Prostate gland (tissue), 2 donors: Measurements from ENCODE around the gene TNNT2. TPM values are rescaled to one million over a fixed set of nuclear protein-coding genes. Genes with fewer than 3 reads are reported as not detected.

ENCODE experiments used
- DNase-seq: peaks from one replicate; pipeline ENCODE4 v3.0.0-alpha.2; 2019; ENCODE audit warnings: low spot score
- H3K27ac ChIP-seq, 2 donors: fragments of 200-600 bp; sonication (generic); 2 replicates each; pipeline ENCODE4 v1.5.1; 2017 to 2019
- H3K27me3 ChIP-seq: fragments of 200-600 bp; sonication (generic); replicated peaks from 2 replicates; pipeline ENCODE4 v1.5.1; 2019; ENCODE audit not compliant: insufficient read depth
- H3K36me3 ChIP-seq, 2 donors: fragments of 200-600 bp; sonication (generic); 1 replicate in 1 of 2; 2 replicates in 1 of 2; pipeline versions ENCODE4 v1.5.1 to v1.8.1; 2017 to 2019
- H3K4me1 ChIP-seq: fragments of 200-600 bp; sonication (generic); replicated peaks from 2 replicates; pipeline ENCODE4 v1.5.1; 2019
- H3K4me3 ChIP-seq, 2 donors: fragments of 200-600 bp; sonication (generic); 2 replicates each; pipeline ENCODE4 v1.5.1; 2017 to 2019
- H3K9me3 ChIP-seq: fragments of 200-600 bp; sonication (generic); 2 replicates; pipeline ENCODE4 v1.5.1; 2017
- POLR2A ChIP-seq: fragments of 450-650 bp; IDR thresholded peaks from one replicate; pipeline ENCODE4 v1.6.1; 2016; ENCODE audit warnings: antibody characterized with exemption, mild to moderate bottlenecking
- POLR2AphosphoS5 ChIP-seq: sonication (generic); formaldehyde crosslinking; IDR thresholded peaks from one replicate; pipeline ENCODE4 v1.6.1; 2017; ENCODE audit warnings: antibody characterized with exemption
- WGBS: methylation state at CpG from one replicate; pipeline ENCODE4 v1.1.5; 2018; 5-methylcytosine and 5-hydroxymethylcytosine counted together
- intact Hi-C: fragments of 100-400 bp; cut with DNase I; formaldehyde crosslinking; loops from one replicate; pipeline ENCODE4 v1.14.2; 2022
- total RNA-seq, 2 donors: library from RNA; depleted of rRNA; stranded (reverse); fragments of >200 nt; gene quantifications; one replicate each; pipeline ENCODE4 v1.1.0, GENCODE V29; 2016
- TF ChIP-seq, protein P1 (sequence below), 4 experiments: fragments of 200-600 bp in 2 of 4; fragments of 450-650 bp in 2 of 4; sonication (generic) in 2 of 4; IDR thresholded peaks; 1 replicate in 3 of 4; 2 replicates in 1 of 4; pipeline ENCODE4 v1.5.1; 2016 to 2019; ENCODE audit warnings: antibody characterized with exemption in 4 of 4, mild to moderate bottlenecking in 2 of 4, moderate library complexity in 2 of 4

Gene TNNT2
- total RNA-seq, 2 donors from 2014 or later = 2.2 to 3.5 TPM

DNA sequence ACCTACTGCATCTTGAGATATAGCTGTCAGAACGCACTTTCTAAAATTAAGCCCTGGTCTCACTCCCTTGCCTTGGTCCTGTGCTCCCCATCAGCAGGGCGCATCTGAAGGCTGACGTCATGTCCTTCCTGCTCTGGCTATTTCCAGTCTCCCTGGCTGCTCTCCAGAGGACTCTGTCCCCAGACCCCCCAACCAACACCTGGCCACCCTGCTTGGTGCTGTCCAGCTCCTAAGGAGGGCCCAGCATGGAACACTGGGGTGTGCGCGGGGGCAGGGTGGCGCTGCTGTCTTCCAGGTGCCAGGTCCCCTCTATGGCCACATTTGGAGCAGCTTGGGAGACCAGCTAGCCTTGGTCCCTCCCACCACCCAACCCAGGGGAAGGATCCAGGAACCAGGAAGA, 8.3 kb downstream of the TNNT2 start:
- Histone ChIP-seq H3K9me3 (no peaks in the 10 kb centered on the region), H3K36me3 (no peaks in the 10 kb centered on the region), H3K4me1 (no peaks in the 10 kb centered on the region), H3K27me3 (no peaks in the 10 kb centered on the region), H3K27ac (no peak overlapping the region), H3K4me3 (no peak overlapping the region)
- 74% methylated on average over 6 of the region's 6 CpGs for WGBS
- no peak for DNase-seq
- TF ChIP-seq, protein P1, sequence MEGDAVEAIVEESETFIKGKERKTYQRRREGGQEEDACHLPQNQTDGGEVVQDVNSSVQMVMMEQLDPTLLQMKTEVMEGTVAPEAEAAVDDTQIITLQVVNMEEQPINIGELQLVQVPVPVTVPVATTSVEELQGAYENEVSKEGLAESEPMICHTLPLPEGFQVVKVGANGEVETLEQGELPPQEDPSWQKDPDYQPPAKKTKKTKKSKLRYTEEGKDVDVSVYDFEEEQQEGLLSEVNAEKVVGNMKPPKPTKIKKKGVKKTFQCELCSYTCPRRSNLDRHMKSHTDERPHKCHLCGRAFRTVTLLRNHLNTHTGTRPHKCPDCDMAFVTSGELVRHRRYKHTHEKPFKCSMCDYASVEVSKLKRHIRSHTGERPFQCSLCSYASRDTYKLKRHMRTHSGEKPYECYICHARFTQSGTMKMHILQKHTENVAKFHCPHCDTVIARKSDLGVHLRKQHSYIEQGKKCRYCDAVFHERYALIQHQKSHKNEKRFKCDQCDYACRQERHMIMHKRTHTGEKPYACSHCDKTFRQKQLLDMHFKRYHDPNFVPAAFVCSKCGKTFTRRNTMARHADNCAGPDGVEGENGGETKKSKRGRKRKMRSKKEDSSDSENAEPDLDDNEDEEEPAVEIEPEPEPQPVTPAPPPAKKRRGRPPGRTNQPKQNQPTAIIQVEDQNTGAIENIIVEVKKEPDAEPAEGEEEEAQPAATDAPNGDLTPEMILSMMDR (IDR thresholded peaks at IDR 0.05) = no peak
- TF ChIP-seq POLR2AphosphoS5 (no peak), POLR2A (no peak)
- intact Hi-C loops = no loop called here

DNA sequence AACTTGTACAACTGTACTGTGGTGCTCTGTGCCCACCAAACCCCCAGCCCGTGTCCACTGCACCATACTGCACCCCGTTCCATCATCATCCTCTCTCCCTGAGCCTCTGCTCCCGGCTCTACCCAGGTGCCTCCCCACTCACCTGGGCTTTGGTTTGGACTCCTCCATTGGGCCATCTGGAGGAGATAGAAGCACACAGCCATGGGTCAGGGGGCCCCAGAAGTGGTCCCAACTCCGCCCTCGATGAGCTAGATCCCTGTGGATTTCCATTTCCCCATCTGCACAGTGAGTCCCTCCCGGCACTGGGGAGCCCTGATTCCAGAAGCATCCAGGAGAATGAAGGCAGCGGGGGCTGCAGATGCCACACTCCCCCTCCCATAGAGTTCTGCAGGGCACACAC, 10.8 kb downstream of the TNNT2 start:
- Histone ChIP-seq H3K27ac (no peak overlapping the region), H3K4me3 (no peak overlapping the region), H3K36me3 (no peaks in the 10 kb centered on the region), H3K4me1 (no peaks in the 10 kb centered on the region), H3K27me3 (no peaks in the 10 kb centered on the region), H3K9me3 (no peaks in the 10 kb centered on the region)
- WGBS = 80% methylated on average over 7 of the region's 7 CpGs
- TF ChIP-seq POLR2AphosphoS5 (no peak), POLR2A (no peak)
- TF ChIP-seq, protein P1 (IDR thresholded peaks at IDR 0.05) = no peak
- intact Hi-C loops = no loop called here
- no peak for DNase-seq

DNA sequence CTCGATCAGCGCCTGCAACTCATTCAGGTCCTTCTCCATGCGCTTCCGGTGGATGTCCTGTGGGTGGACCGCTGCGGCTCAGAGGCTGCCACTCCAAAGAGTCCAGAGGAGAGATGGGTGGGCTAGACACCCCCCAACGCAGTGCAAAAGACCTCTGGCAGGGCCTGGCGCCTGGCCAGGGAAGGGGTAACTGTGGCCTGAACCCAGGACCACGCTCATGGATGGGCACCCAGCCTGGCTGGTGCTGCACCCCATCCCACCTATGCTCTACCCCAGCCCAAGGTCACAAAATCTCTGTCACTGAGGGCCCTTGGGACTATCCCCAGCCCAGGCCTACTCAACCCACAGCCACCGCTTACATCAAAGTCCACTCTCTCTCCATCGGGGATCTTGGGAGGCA, 12.2 kb downstream of the TNNT2 start:
- Histone ChIP-seq H3K36me3 (no peaks in the 10 kb centered on the region), H3K27ac (no peak overlapping the region), H3K4me1 (no peaks in the 10 kb centered on the region), H3K4me3 (no peak overlapping the region), H3K27me3 (no peaks in the 10 kb centered on the region), H3K9me3 (no peaks in the 10 kb centered on the region)
- intact Hi-C loops = no loop called here
- 80% methylated on average over 11 of the region's 11 CpGs for WGBS
- no peak for DNase-seq
- TF ChIP-seq POLR2A (no peak), POLR2AphosphoS5 (no peak)
- TF ChIP-seq, protein P1 (IDR thresholded peaks at IDR 0.05) = no peak

DNA sequence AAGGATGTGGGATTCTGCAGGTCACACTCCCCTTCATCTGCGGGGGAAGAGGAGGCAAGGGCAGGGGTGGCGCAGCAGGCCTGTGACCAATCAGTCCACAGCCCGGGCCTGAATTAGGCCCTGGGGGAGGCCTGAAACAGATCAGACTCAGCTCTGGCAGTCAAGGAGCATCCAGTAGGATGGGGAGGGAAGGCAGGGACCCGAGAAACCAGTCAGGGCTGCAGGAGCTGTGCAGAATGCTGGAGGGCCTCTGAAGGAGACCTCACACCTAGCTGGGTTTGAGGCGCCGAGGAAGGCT, 12.7 kb downstream of the TNNT2 start:
- TF ChIP-seq, protein P1 (IDR thresholded peaks at IDR 0.05) = no peak
- no peak for TF ChIP-seq POLR2AphosphoS5
- TF ChIP-seq POLR2A = no peak
- H3K4me3 ChIP-seq = no peak overlapping the region
- DNase-seq = no peak
- no peaks in the 10 kb centered on the region for H3K36me3 ChIP-seq
- H3K4me1 ChIP-seq = no peaks in the 10 kb centered on the region
- H3K27me3 ChIP-seq = no peaks in the 10 kb centered on the region
- H3K9me3 ChIP-seq = no peaks in the 10 kb centered on the region
- H3K27ac ChIP-seq = no peak overlapping the region
- intact Hi-C loops = loop anchor here (5.0 kb wide), 1 partner anchor 112 kb away; no protein-coding TSS in a partner anchor
- 88% methylated on average over 6 of the region's 6 CpGs for WGBS

DNA sequence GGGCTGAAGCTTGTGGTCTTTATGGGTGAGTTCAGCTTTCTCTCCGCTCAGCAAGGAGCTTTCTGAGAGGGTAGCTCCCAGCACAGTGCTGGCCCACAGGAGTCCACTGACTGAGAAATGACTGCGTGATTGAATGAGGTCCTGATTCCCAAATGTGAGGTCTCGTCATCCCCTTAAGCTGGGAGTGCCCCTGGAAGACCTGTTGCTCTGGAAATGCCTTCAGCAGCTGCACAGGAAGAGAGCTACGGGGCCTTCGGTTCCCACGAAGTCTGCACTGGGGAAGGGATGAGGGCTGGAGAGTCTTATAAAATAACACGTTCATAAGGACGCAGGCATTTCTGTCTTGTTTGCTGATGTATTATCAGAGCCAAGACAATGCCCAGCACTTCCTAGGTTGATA, 14.0 kb downstream of the TNNT2 start:
- intact Hi-C loops = loop anchor here (5.0 kb wide), 1 partner anchor 111 kb away; no protein-coding TSS in a partner anchor
- Histone ChIP-seq H3K4me1 (no peaks in the 10 kb centered on the region), H3K27ac (no peak overlapping the region), H3K4me3 (no peak overlapping the region), H3K9me3 (no peaks in the 10 kb centered on the region), H3K27me3 (no peaks in the 10 kb centered on the region), H3K36me3 (no peaks in the 10 kb centered on the region)
- no peak for TF ChIP-seq POLR2A
- no peak for TF ChIP-seq POLR2AphosphoS5
- TF ChIP-seq, protein P1 (IDR thresholded peaks at IDR 0.05) = no peak
- no peak for DNase-seq
- WGBS = 67% methylated on average over 8 of the region's 8 CpGs
